ENCODE results near the gene CTSW.

GRCh38 chr11:65915821-65916251 is 36.2 kb downstream of the CTSW start:
- TF ChIP-seq CTCF (IDR thresholded peaks at IDR 0.05; ENCODE audit: low read length) (no peak), EZH2 (IDR thresholded peaks at IDR 0.05; ENCODE audit: borderline replicate concordance, low read length) (no peak)

Data from OCI-LY1 (cell line).